Stimulated activated CD8-positive, alpha-beta memory T cell treated with anti-CD3 and anti-CD28 coated beads, Interleukin-12 subunit alpha, Interleukin-12 subunit beta, amount 100 ng/mL, for 1 hour (primary cell): ENCODE measurements around the gene DTD1.
"Not testable (repeated sequence)": the region's sequence is repeated elsewhere in the genome, so short reads cannot be mapped to it uniquely, and the experiment has no call there.

Experiments
- DNase-seq: peaks from one replicate; pipeline ENCODE4 v3.0.0-alpha.2; 2020; ENCODE audit warnings: low read depth

Gene DTD1

DNA sequence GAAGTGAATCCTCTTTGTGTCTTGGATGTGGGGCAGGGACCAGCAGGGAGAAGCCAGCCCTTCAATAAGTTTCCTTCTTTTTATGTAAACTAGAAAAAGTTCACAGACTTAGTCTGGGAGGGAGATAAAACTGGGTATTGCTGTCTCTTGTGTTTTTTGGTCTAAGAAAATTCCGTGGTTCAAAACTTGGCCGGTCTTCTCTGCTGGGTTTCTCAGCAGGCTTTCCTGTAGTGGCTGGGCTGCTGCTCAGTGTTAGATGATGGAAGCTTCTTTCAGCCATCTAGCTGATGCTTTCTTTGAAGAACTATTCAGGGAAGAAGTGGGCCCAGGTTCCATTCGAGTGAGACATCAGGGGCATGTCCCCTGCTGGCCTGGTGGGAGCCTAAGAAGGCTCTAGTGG lies 155.0 kb downstream of the DTD1 start:
- DNase-seq = no peak

DNA sequence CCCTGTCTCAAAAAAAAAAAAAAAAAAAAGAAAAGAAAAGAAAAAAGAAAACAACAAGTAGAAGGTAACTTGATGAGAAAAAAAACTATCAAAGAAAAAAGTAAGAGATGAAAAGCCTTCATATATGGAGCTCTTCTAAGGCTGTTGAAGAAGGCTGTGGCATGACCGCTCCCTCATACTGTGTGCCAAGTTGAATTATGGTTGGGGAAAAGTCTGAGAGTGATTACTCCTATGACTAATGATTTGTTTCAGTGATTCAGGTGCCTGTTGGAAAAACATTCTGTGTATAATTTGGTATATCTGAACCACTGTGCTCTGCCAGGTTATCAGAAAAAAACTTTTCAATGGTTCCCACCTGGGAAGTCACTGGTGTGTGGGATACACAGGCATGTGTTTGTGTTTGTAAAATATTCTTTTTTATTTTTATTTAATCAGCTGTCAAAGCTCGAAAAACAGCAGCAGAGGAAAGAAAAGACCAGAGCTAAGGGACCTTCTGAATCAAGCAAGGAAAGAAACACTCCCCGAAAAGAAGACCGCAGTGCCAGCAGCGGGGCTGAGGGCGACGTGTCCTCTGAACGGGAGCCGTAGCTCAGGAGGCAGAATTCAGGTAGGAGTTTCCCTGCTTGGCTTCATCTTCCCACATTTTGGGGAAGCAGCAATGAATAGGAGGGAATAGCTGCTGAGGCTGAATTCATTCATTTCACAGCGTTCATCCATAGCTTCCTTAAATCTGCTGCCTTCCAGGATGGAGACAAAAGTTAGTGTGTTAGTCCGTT lies 156.0 kb downstream of the DTD1 start:
- no peak for DNase-seq

DNA sequence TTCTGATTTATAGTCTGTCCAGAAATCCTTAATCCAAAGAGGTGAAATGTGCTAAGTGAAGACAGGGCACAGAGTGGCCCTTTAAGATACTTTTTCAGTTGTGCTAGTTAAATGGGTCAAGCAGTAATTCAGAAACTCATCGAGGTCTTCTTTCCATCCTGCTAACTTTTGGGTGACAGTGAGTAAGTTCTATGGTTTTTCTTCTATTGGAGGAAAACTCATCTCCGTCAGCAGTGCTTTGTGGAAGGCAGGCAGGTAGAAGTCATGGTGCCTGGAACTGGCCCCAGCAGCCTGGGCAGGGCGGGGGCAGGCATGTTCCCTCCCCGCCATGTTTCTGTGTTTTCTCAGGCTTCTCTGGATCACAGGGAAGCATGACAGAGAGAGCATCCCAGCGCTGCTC lies 159.2 kb downstream of the DTD1 start:
- DNase-seq = no peak

DNA sequence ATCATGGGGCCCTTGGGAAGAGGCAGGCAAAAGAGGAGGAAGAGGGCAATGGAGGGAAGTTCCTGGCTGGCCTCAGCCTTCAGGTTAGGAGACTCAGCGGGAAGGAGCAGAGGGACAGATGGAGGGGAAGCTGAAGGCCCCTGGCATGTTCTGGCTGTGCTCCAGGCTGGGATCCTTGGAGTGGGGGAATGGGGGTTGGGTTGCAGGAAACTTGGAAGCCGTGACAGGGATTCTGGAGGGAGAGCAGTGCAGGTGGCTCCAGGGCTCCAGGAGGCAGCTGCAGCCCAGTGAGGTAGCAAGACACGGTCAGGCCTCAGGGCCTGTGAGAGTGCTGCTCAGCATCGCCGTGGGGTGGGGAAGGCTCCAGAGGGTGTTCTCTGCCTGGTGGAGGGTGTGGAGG lies 161.1 kb downstream of the DTD1 start:
- DNase-seq = no peak

DNA sequence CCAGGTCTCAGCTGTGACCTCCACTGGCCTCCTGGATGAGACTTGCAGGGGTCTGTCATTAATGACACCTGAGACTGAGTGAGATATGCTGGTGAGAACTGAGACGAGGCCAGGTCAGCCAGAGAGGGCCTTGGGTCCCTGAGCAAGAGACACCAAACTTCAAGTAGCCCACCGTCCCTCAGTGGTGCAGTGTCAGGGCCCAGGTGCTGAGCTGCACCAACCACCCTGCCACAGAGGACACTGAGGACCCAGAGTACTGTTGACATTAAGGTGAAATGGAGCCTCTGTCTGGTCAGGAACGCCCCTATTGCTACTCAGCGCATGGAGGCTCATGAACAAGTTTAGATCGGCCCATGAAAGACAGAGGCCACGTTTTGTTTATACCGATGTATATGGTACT lies 161.7 kb downstream of the DTD1 start:
- DNase-seq = no peak

DNA sequence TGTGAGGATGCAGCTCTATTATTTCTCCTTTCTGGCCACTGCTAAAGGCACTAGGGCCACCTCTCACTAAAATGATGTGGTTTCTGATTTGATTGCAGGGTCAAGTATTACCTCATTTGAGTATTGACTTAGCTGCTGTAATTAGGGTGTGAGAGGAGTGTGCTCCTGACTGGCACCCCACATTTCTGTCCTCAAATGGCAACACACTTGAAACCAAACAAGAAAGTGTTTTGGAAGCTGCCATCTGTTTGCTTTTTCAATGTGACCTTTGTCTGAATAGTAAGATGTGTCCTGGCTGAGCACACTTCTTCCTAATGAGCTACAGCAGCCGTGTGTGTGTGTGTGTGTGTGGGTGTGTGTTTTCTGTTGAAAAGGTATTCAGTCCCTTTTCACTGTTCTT lies 162.9 kb downstream of the DTD1 start:
- DNase-seq = no peak

DNA sequence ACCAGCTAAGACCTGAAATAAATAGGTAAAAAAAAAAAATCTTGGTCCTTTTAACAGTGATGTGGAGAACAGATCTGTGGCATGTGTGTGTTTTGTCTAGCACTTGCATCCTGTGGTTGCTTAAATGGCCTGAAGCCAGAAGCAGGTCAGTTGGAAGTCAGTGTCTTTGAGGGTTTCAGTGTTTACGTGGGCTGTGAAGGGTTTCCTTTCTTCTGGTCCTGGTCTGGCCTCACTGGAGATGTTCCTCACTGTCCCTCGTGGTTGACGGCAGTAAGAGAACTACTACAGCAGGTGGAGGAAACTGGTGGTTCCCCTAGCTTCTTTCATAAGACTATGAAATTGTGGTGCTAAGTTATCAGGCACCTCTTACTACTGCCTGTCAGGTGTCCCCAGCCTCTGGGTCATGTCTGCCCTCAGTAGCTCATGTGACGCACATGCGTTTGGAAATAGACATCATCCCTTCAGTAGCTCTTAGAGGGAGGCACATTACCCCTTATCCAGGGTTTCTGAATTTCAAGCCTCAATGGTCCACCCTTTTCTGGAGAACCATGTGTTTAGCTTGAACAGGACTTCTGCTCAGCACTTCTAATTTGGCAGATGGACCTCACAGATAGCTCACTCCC lies 166.3 kb downstream of the DTD1 start:
- no peak for DNase-seq

DNA sequence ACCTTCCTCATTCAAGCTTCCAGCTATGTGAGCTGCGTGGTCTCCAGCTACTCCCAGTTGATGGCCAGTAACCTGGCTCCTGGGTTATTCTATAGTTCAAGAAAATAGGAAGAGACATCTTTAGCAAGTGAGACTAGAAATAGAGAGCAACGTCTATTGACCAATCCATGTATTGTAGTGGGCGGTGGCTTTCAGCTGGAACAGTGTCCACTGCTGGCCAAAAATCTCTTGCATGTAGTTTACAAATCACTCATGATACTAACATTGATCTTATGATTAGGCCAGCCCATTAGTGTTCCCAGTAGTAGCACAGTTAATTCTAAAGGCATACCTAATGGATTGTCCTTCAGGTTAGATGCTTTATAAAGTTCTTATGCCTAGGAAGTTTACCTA lies 166.8 kb downstream of the DTD1 start:
- no peak for DNase-seq

DNA sequence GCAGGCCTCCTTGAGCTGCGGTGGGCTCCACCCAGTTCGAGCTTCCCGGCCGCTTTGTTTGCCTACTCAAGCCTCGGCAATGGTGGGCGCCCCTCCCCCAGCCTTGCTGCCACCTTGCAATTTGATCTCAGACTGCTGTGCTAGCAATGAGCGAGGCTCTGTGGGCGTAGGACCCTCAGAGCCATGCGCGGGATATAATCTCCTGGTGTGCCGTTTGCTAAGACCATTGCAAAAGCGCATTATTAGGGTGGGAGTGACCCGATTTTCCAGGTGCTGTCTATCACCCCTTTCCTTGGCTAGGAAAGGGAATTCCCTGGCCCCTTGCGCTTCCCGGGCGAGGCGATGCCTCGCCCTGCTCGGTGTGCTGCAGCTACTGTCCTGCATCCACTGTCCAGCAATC lies 173.0 kb downstream of the DTD1 start:
- not testable (repeated sequence) for DNase-seq

DNA sequence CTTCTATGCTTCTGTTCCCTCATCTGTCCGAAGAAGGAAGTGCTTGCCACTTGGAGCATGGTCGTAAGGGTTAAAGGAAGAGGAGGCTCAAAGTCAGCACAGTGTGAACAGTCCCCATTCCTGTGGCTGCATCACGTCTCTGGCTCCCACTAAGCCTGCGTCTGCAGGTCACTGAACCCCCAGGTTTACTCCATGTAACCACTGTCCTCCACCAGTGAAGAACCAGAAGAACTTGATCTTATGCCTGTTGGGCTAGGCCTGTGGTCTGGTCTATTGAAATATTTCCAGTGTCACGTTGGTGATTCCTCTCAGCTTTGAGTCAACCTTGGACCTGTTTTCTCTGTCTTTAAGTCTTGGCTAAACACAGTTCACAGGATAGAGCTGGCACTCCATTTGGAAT lies 179.8 kb downstream of the DTD1 start:
- no peak for DNase-seq

DNA sequence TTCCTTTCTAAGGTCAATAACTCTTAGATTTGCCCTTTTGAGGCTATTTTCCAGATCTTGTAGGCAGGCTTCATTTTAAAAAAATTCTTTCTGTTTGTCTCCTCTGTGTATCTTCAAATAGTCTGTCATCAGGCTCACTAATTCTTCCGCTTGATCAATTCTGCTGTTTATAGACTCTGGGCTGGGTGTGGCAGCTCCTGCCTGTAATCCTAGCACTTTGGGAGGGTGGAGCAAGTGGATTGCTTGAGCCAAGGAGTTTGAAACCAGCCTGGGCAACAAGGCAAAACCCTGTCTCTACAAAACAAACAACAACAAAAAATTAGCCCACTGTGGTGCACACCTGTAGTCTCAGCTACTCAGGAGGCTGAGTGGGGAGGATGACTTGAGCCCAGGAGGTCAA lies 185.7 kb downstream of the DTD1 start:
- no peak for DNase-seq

DNA sequence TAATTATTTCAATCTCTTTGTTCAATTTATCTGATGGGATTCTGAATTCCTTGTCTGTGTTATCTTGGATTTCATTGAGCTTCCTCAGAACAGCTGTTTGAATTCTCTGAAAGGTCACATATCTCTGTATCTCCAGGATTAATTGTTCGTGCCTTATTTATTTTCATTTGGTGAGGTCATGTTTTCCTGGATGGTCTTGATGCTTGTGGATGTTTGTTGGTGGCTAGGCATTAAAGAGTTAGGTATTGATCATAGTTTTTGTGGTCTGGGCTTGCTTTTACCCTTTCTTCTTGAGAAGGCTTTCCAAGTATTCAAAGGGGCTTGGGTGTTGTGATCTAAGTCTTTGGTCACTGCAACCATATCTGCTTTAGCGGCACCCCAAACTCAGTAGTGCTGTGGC lies 186.4 kb downstream of the DTD1 start:
- no peak for DNase-seq

DNA sequence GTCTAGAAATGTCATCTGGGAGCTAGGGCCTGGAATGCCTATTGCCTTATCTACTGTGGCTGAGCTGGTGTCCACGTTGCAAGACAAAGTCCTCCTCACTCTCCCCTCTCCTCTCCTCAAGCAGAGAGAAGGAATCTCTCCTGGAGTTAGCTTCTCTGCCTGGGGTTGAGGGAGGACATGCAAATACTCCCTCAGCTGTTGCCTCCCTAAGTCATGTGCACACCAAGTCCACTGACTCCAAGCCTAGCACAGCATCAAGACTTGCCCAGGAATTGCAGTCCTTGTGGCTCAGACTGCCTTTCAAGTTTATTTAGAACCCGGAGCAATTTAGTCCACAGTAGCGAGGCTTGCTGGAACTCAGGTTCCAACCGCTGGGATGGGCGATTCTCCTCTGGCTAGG lies 187.8 kb downstream of the DTD1 start:
- no peak for DNase-seq

DNA sequence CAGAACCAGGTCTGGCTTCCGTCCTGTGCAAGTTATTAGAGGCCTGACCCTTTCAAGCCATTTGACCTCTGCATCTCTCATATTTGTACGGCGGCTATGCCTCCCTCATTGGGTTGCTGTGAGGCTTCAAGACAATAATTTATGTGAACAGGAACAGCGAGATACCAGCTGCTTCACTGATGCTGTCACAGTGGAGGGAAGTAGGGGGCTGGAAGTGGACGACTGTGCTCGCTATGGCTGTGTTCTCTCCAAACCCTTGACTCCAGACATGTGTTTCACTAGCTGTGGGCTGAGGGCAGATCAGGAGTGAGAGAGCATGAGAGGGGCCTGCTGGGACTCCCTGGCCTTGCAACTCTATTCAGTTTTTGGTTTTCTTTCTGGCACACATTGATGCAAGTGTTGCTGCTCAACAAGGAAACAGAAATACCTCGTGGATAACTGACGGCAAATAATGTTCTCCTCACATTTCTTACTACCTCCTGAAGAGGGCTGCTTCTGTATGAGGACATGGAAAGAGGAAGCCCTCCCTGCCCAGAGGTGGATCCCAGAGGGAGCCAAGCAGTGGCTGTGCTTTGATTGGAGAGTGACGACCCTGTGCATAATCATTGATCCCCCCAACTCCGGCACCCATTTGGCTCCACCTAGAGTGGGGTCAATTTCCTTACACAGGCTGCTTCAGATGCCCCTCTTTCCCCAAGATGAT lies 191.0 kb downstream of the DTD1 start:
- DNase-seq = no peak

DNA sequence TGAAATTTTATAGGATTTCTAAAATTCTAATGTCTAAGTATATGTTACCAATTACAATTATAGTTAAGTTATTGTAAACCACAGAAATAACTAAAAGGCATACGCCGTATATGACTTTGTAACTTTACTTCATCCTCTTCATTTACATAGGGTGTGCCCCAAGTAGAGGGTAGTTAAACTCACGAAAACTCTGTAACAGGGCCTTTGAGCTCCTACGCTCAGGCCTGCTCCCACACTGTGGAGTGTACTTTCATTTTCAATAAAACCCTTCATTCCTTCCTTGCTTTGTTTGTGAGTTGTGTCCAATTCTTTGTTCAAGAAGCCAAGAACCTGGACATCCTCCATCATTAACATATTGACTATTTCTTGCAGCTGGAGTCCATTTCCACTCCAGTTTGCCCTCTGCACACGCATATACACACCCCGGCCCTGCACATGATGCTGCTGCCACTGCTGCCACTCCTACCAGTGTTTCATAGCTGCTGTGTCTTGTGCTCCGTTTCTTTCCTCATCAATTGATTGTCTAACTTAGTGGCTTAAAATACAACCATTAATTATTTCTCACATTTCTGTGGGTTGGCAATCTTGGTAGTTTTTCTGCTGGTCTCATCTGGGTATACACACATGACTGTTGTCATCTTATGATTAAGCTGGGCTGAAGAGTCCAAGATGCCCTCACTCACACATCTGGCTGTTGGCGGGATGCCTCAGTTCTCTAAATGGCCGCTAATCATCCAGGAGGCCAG lies 192.7 kb downstream of the DTD1 start:
- no peak for DNase-seq

DNA sequence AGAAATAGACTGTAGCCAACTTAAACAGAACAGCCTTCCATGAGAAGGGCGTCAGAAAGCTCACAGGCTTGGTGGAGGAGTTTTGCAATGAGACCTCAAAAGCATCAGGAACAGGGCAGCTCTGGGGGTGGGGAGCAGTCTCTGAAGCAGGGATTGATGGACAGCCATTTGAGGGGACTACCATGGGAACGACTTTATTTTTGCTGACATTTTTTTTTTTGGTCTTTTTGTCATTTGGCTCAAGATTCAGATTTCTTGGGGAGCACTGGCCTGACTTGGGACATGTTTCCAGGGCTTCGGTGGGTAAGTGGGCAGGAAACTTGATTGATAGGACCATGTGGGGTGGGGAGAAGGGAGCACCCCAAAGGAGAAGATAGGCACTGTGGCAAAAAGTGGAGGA lies 193.7 kb downstream of the DTD1 start:
- DNase-seq = no peak

DNA sequence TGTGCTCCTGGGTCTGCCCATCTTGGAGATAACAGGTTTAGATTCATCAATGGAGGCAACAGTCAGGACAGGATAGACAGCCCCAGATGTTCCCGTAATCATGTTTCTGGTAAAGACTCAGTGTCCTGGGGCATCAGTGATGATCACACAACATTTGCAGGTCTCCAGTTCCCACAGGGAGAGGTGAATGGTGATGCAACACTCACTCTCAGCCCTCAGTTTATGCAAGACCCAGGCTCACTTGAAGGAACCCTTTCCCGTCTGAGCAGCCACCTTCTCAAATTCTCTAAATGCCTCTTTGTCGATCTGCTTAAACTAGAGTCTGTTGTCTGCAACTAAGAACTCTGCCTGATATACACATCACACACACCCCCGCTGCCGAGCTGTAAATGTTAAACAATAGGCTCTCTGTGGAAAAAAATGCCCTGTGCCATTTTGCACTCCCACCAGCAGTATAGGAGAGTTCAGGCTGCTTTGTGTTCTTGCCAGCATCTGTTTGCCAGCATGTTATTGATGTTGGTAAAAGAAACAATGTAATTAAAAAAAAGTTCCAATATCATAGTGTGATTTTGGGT lies 195.6 kb downstream of the DTD1 start:
- DNase-seq = no peak

DNA sequence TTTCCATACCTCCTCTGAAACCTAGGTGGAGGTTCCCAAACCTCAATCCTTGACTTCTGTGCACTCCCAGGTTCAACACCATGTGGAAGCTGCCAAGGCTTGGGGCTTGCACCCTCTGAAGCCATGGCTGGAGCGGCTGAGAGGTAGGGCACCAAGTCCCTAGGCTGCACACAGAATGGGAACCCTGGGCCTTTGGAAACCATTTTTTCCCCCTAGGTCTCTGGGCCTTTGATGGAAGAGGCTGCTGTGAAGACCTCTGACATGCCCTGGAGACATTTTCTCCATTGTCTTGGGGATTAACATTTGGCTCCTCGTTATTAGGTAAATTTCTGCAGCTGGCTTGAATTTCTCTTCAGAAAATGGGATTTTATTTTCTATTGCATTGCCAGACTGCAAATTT lies 199.2 kb downstream of the DTD1 start:
- not testable (repeated sequence) for DNase-seq

DNA sequence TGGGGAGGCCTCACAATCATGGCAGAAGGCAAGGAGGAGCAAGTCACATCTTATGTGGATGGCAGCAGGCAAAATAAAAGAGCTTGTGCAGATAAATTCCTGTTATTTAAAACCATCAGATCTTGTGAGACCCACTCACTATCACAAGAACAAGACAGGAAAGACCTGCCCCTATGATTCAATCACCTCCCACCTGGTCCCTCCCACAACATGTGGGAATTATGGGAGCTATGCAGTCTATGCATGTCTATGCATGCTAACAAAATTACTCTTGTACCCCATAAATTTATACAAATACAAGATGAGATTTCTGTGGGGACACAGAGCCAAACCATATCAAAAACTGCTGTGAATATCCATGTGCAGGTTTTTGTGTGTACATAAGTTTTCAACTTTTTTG lies 200.2 kb downstream of the DTD1 start:
- DNase-seq = no peak

DNA sequence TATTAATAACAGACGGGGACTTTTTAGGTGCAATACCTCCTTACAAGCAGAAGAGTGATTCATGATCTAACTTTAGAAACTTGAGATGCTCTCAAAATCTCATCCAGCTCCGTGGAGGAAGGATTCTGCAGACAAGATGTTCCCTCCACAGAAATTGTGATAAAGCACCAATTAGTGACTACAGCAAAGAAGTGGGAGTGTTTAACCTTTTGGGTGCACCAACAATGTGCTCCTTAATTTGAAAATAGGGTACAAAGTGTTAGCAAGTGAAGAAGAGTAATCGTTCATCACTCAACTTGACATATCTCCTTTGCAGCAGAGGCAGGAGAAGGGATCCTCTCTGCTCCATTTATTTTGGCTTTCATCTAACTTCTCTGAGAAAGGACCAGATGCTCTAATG lies 202.9 kb downstream of the DTD1 start:
- no peak for DNase-seq

DNA sequence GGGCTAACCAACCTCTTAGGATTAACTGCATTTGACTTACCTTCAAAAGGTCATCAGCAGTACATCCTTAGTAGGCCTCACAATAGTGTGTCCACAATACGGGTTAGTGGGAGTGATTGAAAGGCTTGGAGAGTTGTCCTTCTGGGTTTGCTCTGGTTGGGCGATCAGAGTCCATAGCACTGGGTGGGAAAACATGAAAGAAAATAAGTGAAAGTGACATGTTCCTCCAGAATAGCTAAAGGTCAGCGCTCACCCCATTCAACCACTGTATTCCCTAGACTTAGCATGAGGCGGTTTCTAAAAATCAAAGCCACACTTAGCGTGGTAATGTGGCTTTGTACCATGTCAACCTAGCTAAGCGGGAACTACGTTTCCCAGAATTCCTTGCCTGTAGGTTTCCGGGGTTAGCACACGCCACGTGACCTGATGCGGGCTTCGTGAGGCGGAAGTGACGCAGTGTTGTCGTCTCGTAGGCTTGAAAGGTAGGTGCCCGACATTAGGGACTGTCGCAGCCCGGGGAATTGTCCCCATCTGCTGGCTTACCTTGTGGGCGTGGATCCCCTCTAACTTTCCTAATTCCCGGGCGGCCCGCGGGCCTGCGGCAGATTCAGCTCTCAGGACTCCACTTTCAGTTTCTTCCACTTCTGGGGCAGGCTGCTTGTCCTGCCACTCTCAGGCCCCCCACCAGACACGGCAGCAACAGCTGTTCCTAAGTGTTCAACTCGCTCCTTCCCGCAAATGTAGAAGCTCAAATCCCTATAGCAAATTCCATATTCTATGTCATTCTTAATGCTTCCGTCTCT lies 206.0 kb downstream of the DTD1 start:
- DNase-seq = peak; percentile 78

DNA sequence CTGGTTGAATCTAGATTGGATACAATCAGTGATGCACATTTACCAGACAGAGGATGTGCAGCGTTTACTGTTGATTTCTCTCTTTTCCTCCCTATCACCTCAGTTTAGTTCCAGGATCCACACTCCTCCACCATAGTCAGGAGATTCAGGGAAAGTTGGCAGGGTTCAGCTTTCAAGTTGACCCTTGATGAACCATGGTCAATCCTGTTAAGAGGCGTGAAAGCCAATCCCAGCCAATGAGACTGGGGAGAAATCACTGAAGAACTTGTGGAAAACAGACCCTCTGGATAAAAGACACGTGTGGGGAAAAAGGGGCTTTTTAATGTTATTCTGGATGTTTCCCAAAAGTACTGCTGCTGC lies 206.6 kb downstream of the DTD1 start:
- no peak for DNase-seq
